ENCODE results near the gene SLC50A1. TPM values are rescaled to one million over a fixed set of nuclear protein-coding genes. Genes with fewer than 3 reads are reported as not detected.

The SLC50A1 gene
- total and polyA plus RNA-seq, 9 of the 15 experiments (the other 6 are each of a cell fraction or from before 2014, with no cell fraction given), result 46.5 to 132 (median 91.9) TPM

- TF ChIP-seq GABPA (tag; conservative IDR thresholded peaks at IDR 0.05; ENCODE audit: low read depth) (peak; percentile 94), FOXO4 (CRISPR knock-in tag; IDR thresholded peaks at IDR 0.05) (no peak), AFF4 (CRISPR knock-in tag; IDR thresholded peaks at IDR 0.05) (peak; percentile 66; the same call in 1 of the 2 replicates), ZNF583 (CRISPR knock-in tag; IDR thresholded peaks at IDR 0.05) (peak; percentile 20; the same call in 1 of the 2 replicates), BRD4 (IDR thresholded peaks at IDR 0.05) (peak; percentile 88; the same call in 1 of the 2 replicates), BHLHE40 (IDR thresholded peaks at IDR 0.05; ENCODE audit: low read length) (peak; percentile 80), THAP7 (CRISPR knock-in tag; IDR thresholded peaks at IDR 0.05) (no peak), BRD9 (IDR thresholded peaks at IDR 0.05; ENCODE audit: low read depth, partially characterized antibody) (peak; percentile 79), PBX2 (CRISPR knock-in tag; IDR thresholded peaks at IDR 0.05; ENCODE audit: low read depth) (no peak), PBX2 (tag; conservative IDR thresholded peaks at IDR 0.05; ENCODE audit: low read depth) (no peak), ARNT (IDR thresholded peaks at IDR 0.05) (peak in 1 of 2 experiments; percentile 69; a peak in 1 of 4 replicates), LCOR (CRISPR knock-in tag; IDR thresholded peaks at IDR 0.05) (0 out of 2 replicates have a peak, but pooled peaks have one; percentile 66), KDM4B (IDR thresholded peaks at IDR 0.05; ENCODE audit: borderline replicate concordance in 2 of 2, low read depth in 1 of 2) (0 out of 4 replicates have a peak, but pooled peaks of 1 of the 2 experiments have one; percentile 42), ATF6 (CRISPR knock-in tag; IDR thresholded peaks at IDR 0.05) (peak; percentile 89), ARID1B (IDR thresholded peaks at IDR 0.05) (0 out of 2 replicates have a peak, but pooled peaks have one; percentile 42)
Measured at GRCh38 chr1:155135415-155136028, at the start of gene SLC50A1 (continued).

All from K562 (cell line).